VCaP (cell line): ENCODE data around the gene PCDHGB7.
"Not testable (repeated sequence)": the region's sequence is repeated elsewhere in the genome, so short reads cannot be mapped to it uniquely, and the experiment has no call there.

Experiments
- H3K27ac ChIP-seq: fragments of 450-650 bp; 2 replicates; pipeline ENCODE4 v1.5.1; 2017
- TF ChIP-seq, protein P1 (sequence below): fragments of 450-650 bp; conservative IDR thresholded peaks from 2 replicates; pipeline ENCODE4 v1.5.1; 2017; ENCODE audit warnings: mild to moderate bottlenecking, moderate library complexity

Gene PCDHGB7

DNA sequence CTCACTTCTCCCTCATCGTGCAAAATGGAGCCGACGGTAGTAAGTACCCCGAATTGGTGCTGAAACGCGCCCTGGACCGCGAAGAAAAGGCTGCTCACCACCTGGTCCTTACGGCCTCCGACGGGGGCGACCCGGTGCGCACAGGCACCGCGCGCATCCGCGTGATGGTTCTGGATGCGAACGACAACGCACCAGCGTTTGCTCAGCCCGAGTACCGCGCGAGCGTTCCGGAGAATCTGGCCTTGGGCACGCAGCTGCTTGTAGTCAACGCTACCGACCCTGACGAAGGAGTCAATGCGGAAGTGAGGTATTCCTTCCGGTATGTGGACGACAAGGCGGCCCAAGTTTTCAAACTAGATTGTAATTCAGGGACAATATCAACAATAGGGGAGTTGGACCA is 13.8 kb downstream of the PCDHGB7 start:
- TF ChIP-seq, protein P1, sequence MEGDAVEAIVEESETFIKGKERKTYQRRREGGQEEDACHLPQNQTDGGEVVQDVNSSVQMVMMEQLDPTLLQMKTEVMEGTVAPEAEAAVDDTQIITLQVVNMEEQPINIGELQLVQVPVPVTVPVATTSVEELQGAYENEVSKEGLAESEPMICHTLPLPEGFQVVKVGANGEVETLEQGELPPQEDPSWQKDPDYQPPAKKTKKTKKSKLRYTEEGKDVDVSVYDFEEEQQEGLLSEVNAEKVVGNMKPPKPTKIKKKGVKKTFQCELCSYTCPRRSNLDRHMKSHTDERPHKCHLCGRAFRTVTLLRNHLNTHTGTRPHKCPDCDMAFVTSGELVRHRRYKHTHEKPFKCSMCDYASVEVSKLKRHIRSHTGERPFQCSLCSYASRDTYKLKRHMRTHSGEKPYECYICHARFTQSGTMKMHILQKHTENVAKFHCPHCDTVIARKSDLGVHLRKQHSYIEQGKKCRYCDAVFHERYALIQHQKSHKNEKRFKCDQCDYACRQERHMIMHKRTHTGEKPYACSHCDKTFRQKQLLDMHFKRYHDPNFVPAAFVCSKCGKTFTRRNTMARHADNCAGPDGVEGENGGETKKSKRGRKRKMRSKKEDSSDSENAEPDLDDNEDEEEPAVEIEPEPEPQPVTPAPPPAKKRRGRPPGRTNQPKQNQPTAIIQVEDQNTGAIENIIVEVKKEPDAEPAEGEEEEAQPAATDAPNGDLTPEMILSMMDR = no peak
- H3K27ac ChIP-seq = no peak overlapping the region

DNA sequence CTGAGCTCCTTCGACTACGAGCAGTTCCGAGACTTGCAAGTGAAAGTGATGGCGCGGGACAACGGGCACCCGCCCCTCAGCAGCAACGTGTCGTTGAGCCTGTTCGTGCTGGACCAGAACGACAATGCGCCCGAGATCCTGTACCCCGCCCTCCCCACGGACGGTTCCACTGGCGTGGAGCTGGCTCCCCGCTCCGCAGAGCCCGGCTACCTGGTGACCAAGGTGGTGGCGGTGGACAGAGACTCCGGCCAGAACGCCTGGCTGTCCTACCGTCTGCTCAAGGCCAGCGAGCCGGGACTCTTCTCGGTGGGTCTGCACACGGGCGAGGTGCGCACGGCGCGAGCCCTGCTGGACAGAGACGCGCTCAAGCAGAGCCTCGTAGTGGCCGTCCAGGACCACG is 14.8 kb downstream of the PCDHGB7 start:
- not testable (repeated sequence) for H3K27ac ChIP-seq

DNA sequence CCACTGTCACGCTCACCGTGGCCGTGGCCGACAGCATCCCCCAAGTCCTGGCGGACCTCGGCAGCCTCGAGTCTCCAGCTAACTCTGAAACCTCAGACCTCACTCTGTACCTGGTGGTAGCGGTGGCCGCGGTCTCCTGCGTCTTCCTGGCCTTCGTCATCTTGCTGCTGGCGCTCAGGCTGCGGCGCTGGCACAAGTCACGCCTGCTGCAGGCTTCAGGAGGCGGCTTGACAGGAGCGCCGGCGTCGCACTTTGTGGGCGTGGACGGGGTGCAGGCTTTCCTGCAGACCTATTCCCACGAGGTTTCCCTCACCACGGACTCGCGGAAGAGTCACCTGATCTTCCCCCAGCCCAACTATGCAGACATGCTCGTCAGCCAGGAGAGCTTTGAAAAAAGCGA is 15.2 kb downstream of the PCDHGB7 start:
- H3K27ac ChIP-seq = not testable (repeated sequence)

DNA sequence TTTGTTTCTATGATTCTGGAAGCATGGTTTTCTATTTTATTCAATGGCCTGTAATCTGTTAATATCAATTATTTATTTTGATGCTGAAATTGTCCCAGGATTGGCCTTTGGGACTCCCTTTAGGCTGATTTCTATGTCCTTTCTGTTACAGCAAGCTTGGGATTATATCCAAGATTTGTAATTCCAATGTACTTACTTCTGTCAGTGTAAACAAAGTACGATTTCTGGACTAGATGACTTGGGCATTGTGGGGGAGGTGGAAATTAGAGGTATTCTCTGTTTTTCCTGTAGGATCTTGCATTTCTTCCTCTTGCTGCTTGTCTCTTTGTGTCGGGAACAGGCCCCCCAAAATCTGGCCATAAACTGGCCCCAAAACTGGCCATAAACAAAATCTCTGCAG is 16.5 kb downstream of the PCDHGB7 start:
- TF ChIP-seq, protein P1 = no peak
- no peak overlapping the region for H3K27ac ChIP-seq

DNA sequence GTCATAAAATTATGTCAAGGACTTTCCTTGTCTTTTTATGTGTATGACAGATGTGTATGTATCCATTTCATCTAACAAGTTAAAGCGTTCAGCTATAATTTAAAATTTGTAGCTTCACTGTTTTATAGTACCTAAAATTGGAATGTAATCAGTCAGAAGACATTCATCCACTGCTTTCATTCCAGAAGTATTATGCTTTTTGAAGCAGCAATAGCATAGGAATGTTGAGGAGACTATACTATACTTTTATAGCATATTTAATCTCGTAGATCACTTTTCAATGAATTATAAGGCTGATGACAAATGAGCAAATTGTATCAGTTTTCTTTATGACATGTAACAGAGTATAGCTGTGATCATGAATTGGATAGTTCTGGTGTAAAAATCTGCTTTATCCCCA is 19.7 kb downstream of the PCDHGB7 start:
- H3K27ac ChIP-seq = no peak overlapping the region
- TF ChIP-seq, protein P1 = no peak

DNA sequence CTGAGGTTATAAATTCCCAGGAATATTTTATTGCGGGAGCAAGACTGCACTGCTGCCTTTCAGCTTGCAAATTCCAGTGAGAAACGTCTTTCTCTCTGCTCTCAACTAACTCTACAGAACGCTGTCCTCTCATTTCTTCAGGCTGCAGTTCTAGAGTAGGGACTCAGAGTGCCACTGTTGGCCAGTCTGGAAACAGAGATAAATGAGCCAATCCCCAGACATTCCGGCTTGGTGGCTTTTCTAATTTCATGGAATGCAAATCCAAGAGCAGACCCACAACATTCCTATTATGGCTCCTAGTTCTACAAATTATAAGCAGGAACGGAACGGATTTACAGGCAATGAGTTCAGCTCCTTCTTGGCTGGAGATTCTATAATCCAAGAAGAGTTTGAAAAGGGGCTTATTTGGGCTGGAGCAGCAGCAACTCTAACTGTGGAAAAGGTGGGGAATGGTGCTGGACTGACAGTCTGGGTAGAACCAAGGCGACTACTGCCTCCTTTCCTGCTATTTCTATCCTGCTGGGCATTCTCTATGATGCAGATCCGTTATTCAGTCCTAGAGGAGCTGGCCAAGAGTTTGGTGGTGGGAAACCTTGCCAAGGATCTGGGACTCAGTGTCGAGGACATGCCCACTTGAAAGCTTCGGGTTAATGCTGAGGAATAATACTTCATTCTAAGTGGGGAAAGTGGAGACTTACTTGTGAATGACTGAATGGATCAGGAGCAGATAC is 22.1 kb downstream of the PCDHGB7 start:
- H3K27ac ChIP-seq = no peak overlapping the region
- TF ChIP-seq, protein P1 = no peak

DNA sequence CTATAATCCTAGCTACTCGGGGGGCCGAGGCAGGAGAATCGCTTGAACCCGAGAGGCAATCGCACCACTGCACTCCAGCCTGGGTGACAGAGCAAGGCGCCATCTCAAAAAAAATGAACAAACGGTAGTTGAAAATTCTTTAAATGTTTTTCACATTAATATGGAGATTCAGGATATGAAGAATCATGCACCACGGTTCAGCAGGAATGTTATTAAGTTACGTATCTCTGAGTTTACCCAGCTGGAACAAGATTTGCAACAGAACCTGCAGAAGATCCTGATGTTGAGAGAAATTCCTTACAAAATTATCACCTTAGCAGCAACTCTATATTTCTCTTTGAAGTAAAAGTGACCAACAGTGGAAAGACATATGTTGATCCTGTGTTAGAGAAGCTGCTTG is 22.9 kb downstream of the PCDHGB7 start:
- TF ChIP-seq, protein P1 = no peak
- no peak overlapping the region for H3K27ac ChIP-seq

DNA sequence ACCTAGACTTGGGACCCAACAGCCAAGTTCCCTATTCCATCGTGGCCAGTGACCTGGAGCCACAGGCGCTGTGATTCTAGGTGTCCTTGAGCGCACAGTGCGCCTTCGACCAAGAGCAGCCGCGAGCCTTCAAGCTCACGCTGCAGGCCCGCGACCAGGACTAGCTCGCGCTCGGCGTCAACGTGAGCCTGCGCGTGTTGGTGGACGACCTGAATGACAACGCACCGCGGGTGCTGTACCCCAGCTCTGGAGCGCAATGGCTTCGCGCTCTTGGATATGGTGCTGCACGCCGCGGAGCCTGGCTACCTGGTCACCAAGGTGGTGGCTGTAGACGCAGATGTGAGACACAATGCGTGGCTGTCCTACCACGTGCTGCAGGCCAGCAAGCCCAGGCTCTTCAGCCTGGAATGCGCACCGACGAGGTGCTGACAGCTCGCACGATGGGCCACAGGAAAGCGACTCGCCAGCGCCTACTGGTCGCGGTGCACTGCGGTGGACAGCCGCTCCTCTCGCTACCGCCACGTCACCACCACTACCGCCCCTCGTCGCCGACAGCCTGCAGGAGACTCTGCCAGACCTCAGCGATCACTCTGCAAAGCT is 24.2 kb downstream of the PCDHGB7 start:
- H3K27ac ChIP-seq = no peak overlapping the region
- TF ChIP-seq, protein P1 = no peak
